NCI-H2029 treated with DMSO at 0.1 percent for 48 hours (cell line): ENCODE results near the gene SAMD3.
"Not testable (repeated sequence)": the region's sequence is repeated elsewhere in the genome, so short reads cannot be mapped to it uniquely, and the experiment has no call there.

Experiments used
- DNase-seq: peaks from one replicate; lab custom pipeline; 2025; lab: John Stamatoyannopoulos, UW

Gene SAMD3, protein sequence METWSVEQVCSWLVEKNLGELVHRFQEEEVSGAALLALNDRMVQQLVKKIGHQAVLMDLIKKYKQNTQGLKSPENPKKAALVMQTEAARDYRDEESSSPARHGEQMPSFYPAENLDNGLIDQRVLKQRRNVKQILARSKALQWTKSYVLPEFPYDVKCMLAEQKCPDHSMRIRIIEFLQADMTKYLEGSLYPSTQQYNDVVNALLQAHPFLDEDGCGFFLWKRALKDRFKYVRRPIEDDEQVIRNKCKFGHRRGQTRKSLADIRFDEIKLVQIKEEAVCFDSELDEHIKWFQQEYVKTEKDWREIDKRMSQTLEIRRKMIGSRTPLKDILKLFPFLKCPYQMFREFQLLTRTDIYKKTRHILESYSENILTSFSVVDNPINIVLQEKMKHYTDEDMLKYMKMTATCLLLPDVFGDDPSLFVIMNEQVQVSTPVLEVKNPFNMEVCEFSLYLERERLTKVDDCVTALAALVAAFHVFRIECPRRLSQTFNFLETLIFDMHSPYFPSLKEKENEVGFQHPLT

DNA sequence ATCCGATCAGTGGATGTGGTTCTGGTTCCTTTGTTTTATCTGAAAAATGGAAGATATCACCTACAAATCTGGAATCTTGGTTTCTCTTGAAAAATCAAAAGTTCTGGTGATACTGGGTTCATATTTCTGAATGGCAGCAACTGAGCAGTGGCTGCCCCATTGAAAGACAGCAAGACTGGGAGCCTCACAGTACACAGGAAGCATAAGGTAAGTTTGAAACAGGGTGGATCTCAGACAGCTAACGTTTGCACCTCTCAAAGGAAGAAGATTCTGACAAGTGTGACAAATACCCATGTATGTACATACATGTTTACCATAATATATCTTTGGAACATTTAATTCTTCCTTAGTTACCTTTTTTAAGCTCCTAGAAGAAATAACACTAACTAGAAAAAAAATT, at the start of gene SAMD3:
SAMD3 (minus strand) TSS at position 177 of the 400 bp plus-strand sequence. CDS start 7,678 bp downstream, outside the sequence.
- DNase-seq, result no peak

DNA sequence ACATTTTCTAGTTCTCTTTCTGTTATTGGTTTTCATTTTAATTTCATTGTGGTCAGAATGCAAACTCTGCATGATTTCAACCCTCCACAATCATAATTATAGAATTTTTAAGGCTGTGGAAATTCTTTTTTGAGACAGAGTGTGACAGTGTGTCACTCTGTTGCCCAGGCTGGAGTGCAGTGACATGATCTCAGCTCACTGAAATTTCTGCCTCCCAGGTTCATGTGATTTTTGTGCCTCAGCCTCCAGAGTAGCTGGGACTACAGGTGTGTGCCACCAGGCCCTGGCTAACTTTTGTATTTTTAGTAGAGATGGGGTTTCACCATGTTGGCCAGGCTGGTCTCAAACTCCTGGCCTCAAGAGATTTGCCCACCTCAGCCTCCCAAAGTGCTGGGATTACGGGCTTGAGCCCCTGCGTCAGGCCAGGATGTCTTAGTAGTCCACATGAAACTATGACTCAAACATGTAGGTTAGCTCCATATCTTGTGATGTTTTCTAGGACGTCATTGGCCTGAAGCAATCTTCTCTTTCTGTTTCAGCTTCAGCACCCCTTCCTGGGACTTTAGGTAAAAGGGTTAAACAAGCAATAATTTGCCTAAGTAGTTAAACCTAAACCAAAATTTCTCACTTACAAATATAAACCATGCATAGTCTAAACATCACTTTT, 47.4 kb upstream of the SAMD3 start:
- DNase-seq, result no peak

DNA sequence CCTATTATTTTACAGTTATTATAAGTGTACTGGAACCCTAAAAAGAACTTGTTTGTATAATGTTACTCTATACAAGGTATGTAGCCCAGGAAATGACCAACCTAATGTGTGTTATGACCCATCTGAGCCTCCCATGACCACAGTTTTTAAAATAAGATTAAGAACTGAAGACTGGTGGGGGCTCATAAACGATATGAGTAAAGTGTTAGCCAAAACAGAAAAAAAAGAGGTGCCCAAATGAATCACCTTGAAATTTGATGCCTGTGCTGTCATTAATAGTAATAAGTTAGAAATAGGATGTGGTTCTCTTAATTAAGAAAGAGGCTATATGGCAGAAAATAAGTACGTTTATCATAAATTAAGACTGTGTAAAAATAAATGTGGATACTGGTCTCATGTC, 42.8 kb upstream of the SAMD3 start:
- DNase-seq, result not testable (repeated sequence)

- DNase-seq, result no peak
Measured at GRCh38 chr6:130262008-130262407, 39.3 kb upstream of the SAMD3 start.

DNA sequence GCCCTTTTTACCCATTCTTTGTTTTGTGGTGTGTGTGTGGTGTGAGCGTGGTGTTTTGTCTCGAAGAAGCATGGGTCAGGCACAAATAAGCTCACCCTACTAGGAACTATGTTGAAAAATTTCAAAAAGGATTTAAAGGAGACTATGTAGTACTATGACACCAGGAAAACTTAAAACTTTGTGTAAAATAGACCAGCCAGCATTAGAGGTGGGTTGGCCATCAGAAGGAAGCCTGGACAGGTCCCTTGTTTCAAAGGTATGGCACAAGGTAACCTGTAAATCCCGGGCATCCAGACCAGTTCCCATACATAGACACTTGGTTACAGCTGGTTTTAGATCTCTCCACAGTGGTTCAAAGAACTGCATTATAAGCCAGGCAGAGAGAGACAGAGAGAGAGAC, 38.8 kb upstream of the SAMD3 start:
- DNase-seq, result not testable (repeated sequence)

DNA sequence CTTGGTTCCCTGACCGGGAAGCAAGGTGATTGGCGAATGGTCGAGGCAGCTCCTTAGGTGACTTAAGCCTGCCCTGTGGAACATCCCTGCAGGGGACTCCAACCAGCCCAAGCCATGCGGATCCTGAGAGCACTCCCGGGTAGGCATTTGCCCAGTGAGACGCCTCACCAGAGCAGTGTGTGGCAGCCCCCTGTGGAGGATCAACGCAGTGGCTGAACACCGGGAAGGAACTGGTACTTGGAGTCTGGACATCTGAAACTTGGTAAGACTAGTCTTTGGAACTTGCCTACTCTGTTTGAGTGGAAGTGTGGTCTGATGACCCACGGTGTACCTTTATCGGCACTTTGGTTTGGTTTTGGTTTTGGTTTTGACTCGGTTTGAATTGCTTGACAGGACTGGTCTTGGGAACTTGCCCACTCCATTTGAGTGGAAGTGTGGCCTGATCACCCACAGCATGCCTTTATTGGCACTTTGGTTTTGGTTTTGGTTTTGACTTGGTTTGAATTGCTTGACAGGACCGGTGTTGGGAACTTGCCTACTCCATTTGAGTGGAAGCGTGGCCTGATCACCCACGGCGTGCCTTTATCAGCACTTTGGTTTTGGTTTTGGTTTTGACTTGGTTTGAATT, 38.0 kb upstream of the SAMD3 start:
- DNase-seq, result not testable (repeated sequence)

- not testable (repeated sequence) for DNase-seq
Measured at GRCh38 chr6:130260050-130260462, 37.3 kb upstream of the SAMD3 start.

DNA sequence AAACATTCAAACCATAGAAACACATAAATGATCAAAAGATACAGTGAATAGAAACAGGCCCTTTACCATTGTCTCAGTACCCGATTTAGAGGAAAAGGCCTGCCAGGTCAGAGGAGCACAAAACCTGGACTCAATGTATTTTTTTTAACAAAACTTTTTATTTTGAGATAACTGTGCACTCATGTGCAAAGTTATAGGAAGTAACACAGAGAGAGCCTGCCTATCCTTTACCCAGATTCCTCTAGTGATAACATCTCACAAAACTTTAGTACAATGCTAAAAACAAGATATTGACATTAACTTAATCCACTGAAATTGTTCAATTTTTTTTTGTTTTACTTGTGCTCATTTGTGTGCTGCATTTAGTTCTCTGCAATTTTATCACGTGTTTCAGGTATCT, 36.8 kb upstream of the SAMD3 start:
- DNase-seq, result no peak

DNA sequence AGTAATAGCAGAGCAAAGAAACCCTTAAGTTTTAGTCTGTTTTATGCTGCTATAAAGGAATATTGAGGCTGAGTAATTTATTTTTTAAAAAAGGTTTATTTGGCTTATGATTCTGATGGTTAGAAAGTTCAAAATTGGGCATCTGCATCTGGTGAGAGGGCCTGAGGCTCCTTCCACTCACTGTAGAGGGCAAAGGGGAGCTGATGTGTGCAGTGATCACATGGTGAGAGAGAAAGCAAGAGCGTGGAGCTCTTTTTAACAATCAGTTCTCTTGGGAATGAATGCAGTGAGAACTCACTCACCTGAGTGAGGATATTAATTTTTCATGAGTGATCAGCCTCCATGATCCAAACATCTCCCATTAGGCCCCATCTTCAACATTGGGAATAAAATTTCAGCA, 36.4 kb upstream of the SAMD3 start:
- DNase-seq, result no peak

DNA sequence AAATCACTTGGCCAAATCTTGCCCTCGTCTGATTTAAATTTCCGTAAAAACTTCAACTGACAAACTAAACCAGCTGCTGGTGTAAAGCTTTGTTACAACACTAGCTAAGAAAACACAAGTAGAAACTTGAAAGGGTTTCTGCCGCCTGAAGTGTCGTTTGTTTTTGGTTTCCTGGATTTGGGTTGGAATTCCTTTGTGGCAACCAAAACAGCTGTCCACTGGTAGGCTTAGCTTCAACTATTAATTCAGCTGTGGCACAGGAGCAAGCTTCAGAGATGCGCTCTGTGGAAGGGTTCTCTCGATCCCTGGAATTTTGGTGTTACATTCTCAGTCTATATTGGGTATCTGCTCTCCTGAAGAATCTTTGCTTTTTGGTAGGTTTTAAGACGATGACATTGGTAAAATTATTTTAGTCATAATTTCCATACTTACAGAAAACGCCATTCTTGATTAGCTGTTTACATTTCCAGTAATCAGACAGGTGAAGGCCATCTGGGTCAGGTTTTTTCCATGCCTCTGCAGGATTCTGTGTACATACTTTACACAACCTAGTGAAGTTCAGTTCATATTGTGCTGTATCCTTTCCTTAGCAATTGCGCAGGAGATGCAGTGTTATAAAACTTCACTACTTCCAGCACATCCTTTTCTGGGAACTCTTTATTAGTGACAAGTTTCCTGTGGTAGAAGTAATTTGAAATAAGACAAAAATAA, 29.9 kb upstream of the SAMD3 start:
- DNase-seq, result no peak

DNA sequence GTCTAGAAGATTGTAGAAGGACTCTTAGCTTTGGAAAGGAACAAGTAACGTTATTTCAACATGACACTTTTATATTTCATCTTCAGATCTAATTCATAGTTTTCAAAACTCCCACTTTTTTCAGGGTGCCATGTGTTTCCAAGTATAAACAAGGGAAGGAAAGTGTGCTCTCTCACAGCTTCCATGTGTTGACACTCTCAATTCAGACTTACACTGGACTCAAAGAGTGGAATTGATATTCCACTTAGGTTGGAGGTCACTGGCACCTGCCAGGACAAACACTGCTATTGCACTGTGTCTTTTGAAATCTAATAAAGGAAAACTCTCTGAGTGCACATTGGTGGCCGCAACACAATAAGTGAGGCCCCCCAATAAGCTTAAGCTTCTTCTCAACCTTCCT, 22.5 kb upstream of the SAMD3 start:
- DNase-seq, result no peak

- no peak for DNase-seq
Measured at GRCh38 chr6:130244728-130245127, 22.0 kb upstream of the SAMD3 start.

- no peak for DNase-seq
Measured at GRCh38 chr6:130240232-130240631, 17.5 kb upstream of the SAMD3 start.

- no peak for DNase-seq
Measured at GRCh38 chr6:130239755-130240154, 17.0 kb upstream of the SAMD3 start.

GRCh38 chr6:130233330-130233729, 10.6 kb upstream of the SAMD3 start:
- no peak for DNase-seq

GRCh38 chr6:130230531-130230930, 7.8 kb upstream of the SAMD3 start:
- not testable (repeated sequence) for DNase-seq

- no peak for DNase-seq
Measured at GRCh38 chr6:130229645-130230044, 6.9 kb upstream of the SAMD3 start.

GRCh38 chr6:130223508-130223907, 757 bp upstream of the SAMD3 start:
- DNase-seq, result no peak

DNA sequence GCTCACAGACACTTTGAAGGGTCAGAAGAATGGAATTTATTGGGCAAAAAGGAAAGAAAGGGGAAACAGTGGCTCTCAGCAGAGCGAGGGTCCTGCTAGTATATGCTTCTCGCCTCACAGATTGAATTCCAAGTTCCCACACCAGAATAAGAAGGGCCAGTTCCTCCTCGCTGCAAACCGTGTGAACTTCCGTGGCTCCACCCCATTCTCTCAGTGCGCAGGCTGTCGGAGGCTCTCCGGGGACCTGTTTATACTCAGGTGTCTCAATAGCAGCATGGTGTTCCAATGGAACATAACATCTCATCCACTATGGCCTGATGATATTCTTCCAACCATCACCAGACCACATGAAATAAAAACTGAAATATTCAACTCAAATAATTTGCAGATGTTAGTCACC, 4.6 kb downstream of the SAMD3 start:
- no peak for DNase-seq

- DNase-seq, result no peak
Measured at GRCh38 chr6:130216620-130217019, 6.1 kb downstream of the SAMD3 start.

DNA sequence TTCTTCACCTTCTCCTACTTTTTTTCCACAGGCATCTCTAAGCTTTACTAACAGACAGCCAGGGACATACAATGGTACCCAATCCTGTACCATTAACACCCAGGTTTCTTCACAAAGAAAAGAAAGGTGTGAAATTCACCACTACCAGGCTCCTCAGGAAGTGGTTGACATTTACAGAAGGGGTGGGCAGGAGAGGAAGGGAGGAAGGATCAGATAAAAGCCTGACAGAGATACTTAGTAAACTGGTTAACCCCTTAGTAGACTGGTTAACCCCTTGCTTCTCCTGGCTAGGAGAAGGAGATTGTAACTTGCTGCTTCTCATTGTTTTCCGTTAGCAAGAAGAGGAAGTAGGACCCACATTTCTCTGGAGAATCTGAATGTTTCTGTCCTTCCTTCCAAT, 7.2 kb downstream of the SAMD3 start:
- DNase-seq, result no peak

GRCh38 chr6:130212215-130212874, 10.4 kb downstream of the SAMD3 start:
- DNase-seq, result no peak
